ENCODE results near the gene PTP4A2. TPM values are rescaled to one million over a fixed set of nuclear protein-coding genes. Genes with fewer than 3 reads are reported as not detected.
"Not testable (repeated sequence)": the region's sequence is repeated elsewhere in the genome, so short reads cannot be mapped to it uniquely, and the experiment has no call there.

Gene PTP4A2
- total RNA-seq, 6 experiments from 2014 or later = 258 to 353 (median 305) TPM

DNA sequence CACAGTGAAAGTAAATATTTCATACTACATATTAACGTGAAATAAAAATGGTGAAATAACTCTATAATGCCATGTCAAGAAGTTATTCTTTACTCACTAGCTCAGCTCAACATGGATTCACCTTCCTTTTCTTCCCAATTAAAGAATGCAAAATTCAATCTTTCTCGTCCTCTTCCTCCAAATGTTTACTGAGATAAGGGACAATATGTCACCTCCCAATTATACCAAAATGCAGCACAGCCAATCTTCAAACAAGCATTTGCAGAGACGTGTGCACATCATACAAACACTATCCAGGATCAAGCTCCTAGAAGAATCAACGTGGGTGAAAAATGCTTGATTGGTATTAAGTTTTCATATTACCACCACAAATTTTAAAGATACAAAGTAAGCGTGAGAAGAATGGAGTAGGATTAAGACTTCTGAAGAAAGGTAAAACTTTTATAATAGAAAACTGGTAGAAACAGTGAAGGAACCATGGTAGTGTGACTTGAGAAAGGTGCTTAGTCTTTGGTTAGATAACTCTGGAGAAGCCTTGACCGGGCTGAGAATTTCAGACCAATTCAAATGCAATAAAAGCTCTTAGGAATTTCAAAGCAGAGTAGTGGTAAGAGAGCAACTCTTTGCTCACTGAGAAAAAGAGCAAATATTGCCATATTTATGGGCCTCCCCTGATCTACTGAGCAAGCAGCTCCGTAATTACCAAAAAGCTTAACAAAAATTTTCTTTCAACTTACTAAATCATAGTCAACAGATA is 7.2 kb downstream of the PTP4A2 start:
- peak overlapping the region; percentile 71 for H3K4me3 Mint-ChIP-seq
- H3K27ac Mint-ChIP-seq = peak overlapping the region; percentile 94
- TF ChIP-seq CTCF (IDR thresholded peaks at IDR 0.05) = no peak
- no peaks in the 10 kb centered on the region for H3K9me3 Mint-ChIP-seq
- no peaks in the 10 kb centered on the region for H3K36me3 Mint-ChIP-seq (ENCODE audit: low read depth)
- no peak for DNase-seq
- H3K4me1 Mint-ChIP-seq (ENCODE audit: low read depth) = peaks cover 93% of the 10 kb centered on the region
- H3K27me3 Mint-ChIP-seq (ENCODE audit: insufficient read depth) = no peaks in the 10 kb centered on the region; the same call in 1 of the 2 replicates

GRCh38 chr1:31927661-31927980 is 10.5 kb downstream of the PTP4A2 start:
- Mint-ChIP-seq H3K4me3 (no peak overlapping the region), H3K36me3 (ENCODE audit: low read depth) (peaks cover 5% of the 10 kb centered on the region; the same call in 1 of the 2 replicates), H3K27me3 (ENCODE audit: insufficient read depth) (no peaks in the 10 kb centered on the region; the same call in 1 of the 2 replicates), H3K4me1 (ENCODE audit: low read depth) (peaks cover 80% of the 10 kb centered on the region), H3K27ac (no peak overlapping the region), H3K9me3 (no peaks in the 10 kb centered on the region)
- no peak for TF ChIP-seq CTCF (IDR thresholded peaks at IDR 0.05)
- no peak for DNase-seq

DNA sequence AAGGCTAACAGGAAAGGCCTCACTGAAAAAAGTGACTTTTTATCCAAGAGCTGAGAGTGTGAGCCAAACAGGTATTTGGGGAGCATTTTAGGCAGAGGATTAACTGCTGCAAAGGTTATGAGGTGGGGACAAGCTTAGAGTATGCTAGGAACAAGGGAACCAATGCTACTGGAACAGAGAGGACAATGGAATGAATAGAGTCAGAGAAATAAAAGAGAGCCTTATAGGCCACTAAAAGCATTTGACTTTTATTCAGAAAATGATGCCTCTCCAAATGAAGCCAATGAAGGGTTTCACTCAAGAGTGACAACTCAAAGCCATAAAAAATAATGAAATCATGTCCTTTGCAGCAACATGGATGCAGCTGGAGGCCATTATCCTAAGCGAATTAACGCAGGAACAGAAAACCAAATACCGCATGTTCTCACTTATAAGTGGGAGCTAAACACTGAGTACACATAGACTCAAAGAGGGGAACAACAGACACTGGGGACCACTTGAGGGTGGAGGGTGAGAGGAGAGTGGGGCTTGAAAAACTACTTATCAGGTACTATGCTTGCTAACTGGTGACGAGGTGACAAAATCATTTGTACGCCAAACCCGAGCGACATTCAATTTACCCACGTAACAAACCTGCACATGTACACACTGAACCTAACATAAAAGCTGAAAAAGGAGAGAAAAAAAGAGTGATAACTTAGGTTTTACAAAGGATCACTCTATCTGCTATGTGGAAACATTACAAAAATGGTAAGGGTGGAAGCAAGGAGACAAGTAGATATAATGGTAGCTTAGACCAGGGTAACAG is 11.1 kb downstream of the PTP4A2 start:
- Mint-ChIP-seq H3K27ac (no peak overlapping the region; the same call in 1 of the 2 replicates), H3K27me3 (ENCODE audit: insufficient read depth) (no peaks in the 10 kb centered on the region; the same call in 1 of the 2 replicates), H3K9me3 (no peaks in the 10 kb centered on the region), H3K4me1 (ENCODE audit: low read depth) (peaks cover 76% of the 10 kb centered on the region), H3K36me3 (ENCODE audit: low read depth) (peaks cover 5% of the 10 kb centered on the region; the same call in 1 of the 2 replicates), H3K4me3 (no peak overlapping the region)
- TF ChIP-seq CTCF (IDR thresholded peaks at IDR 0.05) = no peak
- DNase-seq = no peak

GRCh38 chr1:31926252-31926651 is 11.9 kb downstream of the PTP4A2 start:
- Mint-ChIP-seq H3K4me1 (ENCODE audit: low read depth) (peaks cover 76% of the 10 kb centered on the region), H3K9me3 (no peaks in the 10 kb centered on the region), H3K4me3 (no peak overlapping the region), H3K27ac (no peak overlapping the region), H3K27me3 (ENCODE audit: insufficient read depth) (no peaks in the 10 kb centered on the region; the same call in 1 of the 2 replicates), H3K36me3 (ENCODE audit: low read depth) (peaks cover 6% of the 10 kb centered on the region)
- no peak for DNase-seq
- TF ChIP-seq CTCF (IDR thresholded peaks at IDR 0.05) = no peak

DNA sequence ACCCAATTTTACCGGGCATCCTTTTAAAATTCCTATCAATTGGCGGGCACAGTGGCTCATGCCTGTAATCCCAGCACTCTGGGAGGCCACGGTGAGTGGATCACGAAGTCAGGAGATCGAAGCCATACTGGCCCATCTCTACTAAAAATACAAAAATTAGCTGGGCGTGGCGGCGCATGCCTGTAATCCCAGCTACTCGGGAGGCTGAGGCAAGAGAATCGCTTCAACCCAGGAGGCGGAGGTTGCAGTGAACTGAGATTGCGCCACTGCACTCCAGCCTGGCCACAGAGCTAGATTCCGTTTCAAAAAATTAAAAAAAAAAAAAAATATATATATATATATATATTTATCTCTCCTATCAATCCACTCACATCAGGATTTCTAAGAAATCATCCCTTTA is 12.3 kb downstream of the PTP4A2 start:
- H3K27ac Mint-ChIP-seq; H3K9me3 Mint-ChIP-seq; H3K27me3 Mint-ChIP-seq (ENCODE audit: insufficient read depth); DNase-seq; H3K4me3 Mint-ChIP-seq: not testable (repeated sequence)
- H3K36me3 Mint-ChIP-seq (ENCODE audit: low read depth) = peaks cover 11% of the 10 kb centered on the region
- H3K4me1 Mint-ChIP-seq (ENCODE audit: low read depth) = peaks cover 76% of the 10 kb centered on the region

DNA sequence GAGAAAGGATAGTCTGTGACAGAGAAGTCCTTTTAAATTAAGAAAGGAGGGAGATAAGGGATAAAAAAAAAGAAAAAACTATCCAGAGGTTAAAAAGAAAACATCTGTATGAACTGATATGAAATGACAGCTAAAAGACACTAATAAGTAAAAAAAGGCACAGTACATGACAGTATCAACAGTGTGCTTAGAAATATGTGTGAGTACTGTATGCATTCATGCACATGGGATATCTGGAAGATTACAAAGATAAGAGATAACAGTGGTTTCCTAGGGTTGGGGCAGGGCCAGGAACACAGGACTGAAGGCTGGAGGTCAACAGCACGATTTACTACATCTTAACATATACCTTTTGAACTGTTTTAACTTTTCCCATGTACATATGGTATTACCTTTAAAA is 13.3 kb downstream of the PTP4A2 start:
- Mint-ChIP-seq H3K36me3 (ENCODE audit: low read depth) (peaks cover 14% of the 10 kb centered on the region), H3K27ac (no peak overlapping the region; the same call in 1 of the 2 replicates), H3K4me1 (ENCODE audit: low read depth) (peaks cover 70% of the 10 kb centered on the region)

More for the DNA sequence above, 13.3 kb downstream of the PTP4A2 start:
- no peak for DNase-seq
- no peaks in the 10 kb centered on the region; the same call in 1 of the 2 replicates for H3K27me3 Mint-ChIP-seq (ENCODE audit: insufficient read depth)
- no peaks in the 10 kb centered on the region for H3K9me3 Mint-ChIP-seq
- H3K4me3 Mint-ChIP-seq = no peak overlapping the region
- TF ChIP-seq CTCF (IDR thresholded peaks at IDR 0.05) = no peak
